ENCODE results near the gene PHIP. TPM values are rescaled to one million over a fixed set of nuclear protein-coding genes. Genes with fewer than 3 reads are reported as not detected.

The PHIP gene
- polyA plus RNA-seq, 3 donors, result 3.2 to 10.8 (median 5.1) TPM

DNA sequence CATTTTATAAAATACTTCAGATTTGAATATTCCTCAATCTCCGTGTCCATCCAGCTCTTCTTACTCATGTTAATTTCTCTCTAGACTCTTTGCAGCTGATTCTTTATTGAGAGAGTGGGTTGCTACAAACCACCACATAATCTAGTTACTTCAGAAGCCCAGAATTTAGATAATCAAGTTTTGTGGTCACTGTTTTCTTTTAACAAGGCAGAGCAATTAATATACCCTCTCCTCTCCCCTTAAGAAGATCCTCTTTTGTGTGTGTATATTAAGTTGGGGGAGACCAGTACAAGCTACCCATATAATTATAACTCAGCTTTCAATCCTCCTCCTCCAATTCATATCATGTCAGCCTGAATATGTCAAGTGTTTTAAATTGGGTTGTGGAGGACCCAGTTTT lies 115.6 kb downstream of the PHIP start:
- TF ChIP-seq CTCF (IDR thresholded peaks at IDR 0.05), result no peak
- H3K4me3 Mint-ChIP-seq, result no peak overlapping the region
- DNase-seq, result no peak
- no peaks in the 10 kb centered on the region for H3K9me3 Mint-ChIP-seq
- no peaks in the 10 kb centered on the region for H3K27me3 Mint-ChIP-seq (ENCODE audit: low read depth in 3 of 3)
- H3K79me2 ChIP-seq (ENCODE audit: insufficient read depth, low read length), result no peaks in the 10 kb centered on the region
- H3K9ac ChIP-seq (ENCODE audit: insufficient read depth, low read length, poor library complexity, severe bottlenecking), result no peak overlapping the region
- no CpG with 5 or more reads among the region's 1 CpG for WGBS (ENCODE audit: insufficient coverage)
- intact Hi-C loops (cut with micrococcal nuclease), result no loop called here
- H3K9me3 ChIP-seq (replicated peaks in 1 of 2; ENCODE audit: control insufficient read depth in 1 of 2, insufficient read depth in 1 of 2, low read length in 2 of 2), result no peaks in the 10 kb centered on the region
- H3K27me3 ChIP-seq (ENCODE audit: control insufficient read depth in 2 of 2, insufficient read depth in 2 of 2, low read length in 2 of 2), result no peaks in the 10 kb centered on the region
- H3K36me3 Mint-ChIP-seq, result peaks cover 67 to 77% of the 10 kb centered on the region in 2 donors
- no peak overlapping the region for H3K27ac Mint-ChIP-seq
- peaks cover 0 to 3% of the 10 kb centered on the region in 2 donors for H3K4me1 ChIP-seq (ENCODE audit: control insufficient read depth in 1 of 2, insufficient read depth in 2 of 2, low read length in 2 of 2)
- H3K4me3 ChIP-seq (replicated peaks in 1 of 3; ENCODE audit: low read depth in 2 of 3, low read length in 3 of 3), result no peak overlapping the region
- H3K27ac ChIP-seq (ENCODE audit: low read depth in 1 of 2, low read length in 2 of 2), result no peak overlapping the region
- H4K20me1 ChIP-seq (ENCODE audit: insufficient read depth, low read length), result peaks cover 26% of the 10 kb centered on the region
- no peak overlapping the region for H2AFZ ChIP-seq (ENCODE audit: insufficient read depth, low read depth, low read length, poor library complexity, severe bottlenecking)
- H3K36me3 ChIP-seq (replicated peaks in 1 of 2; ENCODE audit: control insufficient read depth in 1 of 2, insufficient read depth in 2 of 2, low read length in 2 of 2), result peaks cover 79 to 91% of the 10 kb centered on the region in 2 donors
- no peak overlapping the region for H3K4me2 ChIP-seq (replicated peaks; ENCODE audit: extremely low read depth, low read length, poor library complexity, severe bottlenecking)
- H3K4me1 Mint-ChIP-seq, result peaks cover 6% of the 10 kb centered on the region

DNA sequence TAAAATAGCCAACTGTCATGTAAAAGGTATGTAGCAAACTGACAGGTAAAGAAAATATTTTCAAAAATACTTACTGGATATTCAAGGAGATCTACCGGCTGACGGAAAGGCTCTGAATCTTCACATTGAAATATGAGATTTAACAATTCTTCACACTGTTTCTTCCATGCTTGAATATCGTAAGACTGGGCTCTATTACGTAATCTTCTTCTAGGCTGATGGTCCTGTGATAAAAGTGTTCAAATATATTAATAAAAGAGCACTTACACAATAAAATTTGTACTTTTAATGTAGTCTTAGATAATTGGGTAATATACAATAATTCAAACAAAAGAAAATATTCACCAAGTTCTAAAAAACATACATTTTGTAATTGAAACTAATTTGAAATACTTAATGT lies 123.3 kb downstream of the PHIP start:
- H3K4me3 ChIP-seq (replicated peaks in 1 of 3; ENCODE audit: low read depth in 2 of 3, low read length in 3 of 3), result no peak overlapping the region
- Mint-ChIP-seq H3K27ac (no peak overlapping the region), H3K36me3 (peaks cover 76 to 86% of the 10 kb centered on the region in 2 donors), H3K27me3 (ENCODE audit: low read depth in 3 of 3) (no peaks in the 10 kb centered on the region), H3K9me3 (peaks cover 5 to 15% (median 12%) of the 10 kb centered on the region in 7 donors), H3K4me1 (peaks cover 6% of the 10 kb centered on the region), H3K4me3 (no peak overlapping the region)
- peaks cover 0 to 3% of the 10 kb centered on the region in 2 donors for H3K4me1 ChIP-seq (ENCODE audit: control insufficient read depth in 1 of 2, insufficient read depth in 2 of 2, low read length in 2 of 2)
- H3K79me2 ChIP-seq (ENCODE audit: insufficient read depth, low read length), result peaks cover 4% of the 10 kb centered on the region
- H3K27ac ChIP-seq (ENCODE audit: low read depth in 1 of 2, low read length in 2 of 2), result no peak overlapping the region
- peaks cover 14% of the 10 kb centered on the region for H4K20me1 ChIP-seq (ENCODE audit: insufficient read depth, low read length)
- no peak for TF ChIP-seq CTCF (IDR thresholded peaks at IDR 0.05)
- WGBS (ENCODE audit: insufficient coverage), result no CpG with 5 or more reads among the region's 4 CpGs
- no peak overlapping the region for H3K4me2 ChIP-seq (replicated peaks; ENCODE audit: extremely low read depth, low read length, poor library complexity, severe bottlenecking)
- H3K9me3 ChIP-seq (replicated peaks in 1 of 2; ENCODE audit: control insufficient read depth in 1 of 2, insufficient read depth in 1 of 2, low read length in 2 of 2), result peaks cover 2 to 17% of the 10 kb centered on the region in 2 donors
- no peak overlapping the region for H3K9ac ChIP-seq (ENCODE audit: insufficient read depth, low read length, poor library complexity, severe bottlenecking)
- intact Hi-C loops (cut with micrococcal nuclease), result no loop called here
- peaks cover 81 to 95% of the 10 kb centered on the region in 2 donors for H3K36me3 ChIP-seq (replicated peaks in 1 of 2; ENCODE audit: control insufficient read depth in 1 of 2, insufficient read depth in 2 of 2, low read length in 2 of 2)
- H2AFZ ChIP-seq (ENCODE audit: insufficient read depth, low read depth, low read length, poor library complexity, severe bottlenecking), result no peak overlapping the region
- H3K27me3 ChIP-seq (ENCODE audit: control insufficient read depth in 2 of 2, insufficient read depth in 2 of 2, low read length in 2 of 2), result no peaks in the 10 kb centered on the region
- no peak for DNase-seq

All from CD14-positive monocyte (primary cell).